ENCODE measurements around the gene GREB1L.

The GREB1L gene

GRCh38 chr18:21496277-21496835, 254.3 kb downstream of the GREB1L start:
- DNase-seq: no peak

GRCh38 chr18:21499997-21500396, 258.0 kb downstream of the GREB1L start:
- DNase-seq: no peak

- no peak for DNase-seq
These were observed 260.6 kb downstream of the GREB1L start for GRCh38 chr18:21502661-21503060.

GRCh38 chr18:21507913-21508701, 266.1 kb downstream of the GREB1L start:
- DNase-seq: no peak

DNA sequence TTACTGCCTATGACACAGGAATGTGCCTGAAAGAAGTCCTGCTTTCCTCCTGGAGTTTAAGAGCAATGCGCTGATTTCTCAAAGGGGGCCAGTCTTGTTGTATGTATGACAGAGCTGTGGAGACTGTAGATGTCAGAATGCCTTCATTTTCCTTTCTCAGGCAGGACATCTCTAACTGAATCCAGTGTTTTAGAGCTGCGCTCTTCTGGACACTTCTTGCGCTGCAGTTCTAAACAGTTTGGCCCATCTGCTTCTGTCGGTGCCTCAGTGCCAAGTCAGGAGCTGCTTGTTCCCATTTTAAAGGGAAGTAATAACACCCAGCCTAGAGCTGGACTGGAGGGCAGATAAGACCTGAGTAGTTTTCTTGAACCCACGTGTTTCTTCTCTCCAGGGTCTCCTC, 267.0 kb downstream of the GREB1L start:
- no peak for DNase-seq

DNA sequence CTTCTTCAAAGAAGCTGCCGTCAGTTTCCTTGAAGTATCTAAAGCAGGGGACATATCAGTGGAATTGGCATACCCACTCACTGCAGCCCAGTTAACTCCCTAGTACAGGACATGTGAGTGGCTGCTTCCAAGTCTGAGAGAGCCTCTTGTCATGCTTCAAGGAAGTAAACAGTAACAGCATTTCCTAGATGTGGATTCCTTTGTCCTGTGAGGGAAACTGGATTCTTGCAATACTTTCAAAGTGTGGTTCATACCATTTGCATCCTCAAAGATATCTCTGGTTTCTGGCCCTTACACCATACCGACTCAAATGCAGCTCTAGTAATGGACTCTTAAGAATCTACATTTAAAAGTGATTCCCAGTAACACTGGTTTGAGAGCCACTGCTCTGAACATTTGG, 271.3 kb downstream of the GREB1L start:
- no peak for DNase-seq

- DNase-seq: no peak
These were observed 271.7 kb downstream of the GREB1L start for GRCh38 chr18:21513741-21514140.

DNA sequence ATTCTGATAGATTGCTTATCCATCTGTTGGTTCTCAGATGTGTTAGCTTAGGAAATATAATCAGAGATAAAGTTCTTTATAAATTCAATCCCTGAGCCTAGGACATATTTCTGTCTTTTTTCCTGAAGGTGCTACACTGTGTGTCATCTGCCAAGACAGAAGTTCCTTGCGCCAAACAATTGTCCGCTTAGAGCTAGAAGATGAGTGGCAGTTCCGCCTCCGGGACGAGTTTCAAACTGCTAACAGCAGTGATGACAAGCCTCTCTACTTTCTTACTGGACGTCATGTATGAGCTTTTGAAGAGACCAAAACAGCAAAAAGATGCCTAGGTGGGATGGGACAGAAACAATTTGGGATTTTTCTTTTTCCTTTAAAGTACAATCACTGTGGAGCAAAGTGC, 280.5 kb downstream of the GREB1L start:
- no peak for DNase-seq

- no peak for DNase-seq
These were observed 283.9 kb downstream of the GREB1L start for GRCh38 chr18:21525916-21526315.

DNA sequence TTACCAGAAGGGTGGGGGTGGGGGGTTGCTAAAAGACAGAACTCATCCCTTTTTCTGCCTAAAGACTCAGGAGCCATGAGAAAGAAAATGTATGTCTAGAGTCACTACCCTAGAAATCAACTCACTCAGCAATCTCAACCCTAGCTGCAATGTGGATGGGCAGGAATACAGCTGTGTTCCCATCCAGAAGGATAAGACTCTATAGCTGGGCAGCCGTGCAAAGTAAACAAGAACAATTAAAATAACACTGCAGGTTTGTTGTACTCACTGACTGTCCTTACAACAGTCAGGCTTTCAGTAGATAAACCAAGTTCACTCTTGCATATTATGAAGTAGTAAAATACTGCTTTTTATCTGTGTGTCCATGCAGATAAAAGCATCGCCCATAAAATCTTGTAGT, 284.4 kb downstream of the GREB1L start:
- no peak for DNase-seq

DNA sequence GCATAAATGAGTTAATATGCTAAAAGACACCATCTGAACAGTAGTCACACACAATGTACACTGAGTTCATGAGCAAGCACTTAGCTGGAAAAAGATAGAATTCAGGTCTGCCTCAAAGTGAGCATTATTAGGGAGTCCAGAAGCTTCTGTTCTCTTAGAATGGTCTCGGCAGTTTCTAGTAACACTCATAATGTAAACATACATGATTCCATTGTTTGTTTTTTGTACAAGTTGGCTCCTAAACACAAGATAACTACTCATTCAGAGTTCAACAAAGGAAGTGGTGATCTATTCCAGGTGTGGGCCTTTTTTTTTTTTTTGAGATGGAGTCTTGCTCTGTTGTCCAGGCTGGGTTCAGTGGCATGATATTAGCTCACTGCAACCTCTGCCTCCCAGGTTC, 292.3 kb downstream of the GREB1L start:
- no peak for DNase-seq

GRCh38 chr18:21538230-21538629, 296.2 kb downstream of the GREB1L start:
- no peak for DNase-seq

GRCh38 chr18:21546423-21546822, 304.4 kb downstream of the GREB1L start:
- no peak for DNase-seq

DNA sequence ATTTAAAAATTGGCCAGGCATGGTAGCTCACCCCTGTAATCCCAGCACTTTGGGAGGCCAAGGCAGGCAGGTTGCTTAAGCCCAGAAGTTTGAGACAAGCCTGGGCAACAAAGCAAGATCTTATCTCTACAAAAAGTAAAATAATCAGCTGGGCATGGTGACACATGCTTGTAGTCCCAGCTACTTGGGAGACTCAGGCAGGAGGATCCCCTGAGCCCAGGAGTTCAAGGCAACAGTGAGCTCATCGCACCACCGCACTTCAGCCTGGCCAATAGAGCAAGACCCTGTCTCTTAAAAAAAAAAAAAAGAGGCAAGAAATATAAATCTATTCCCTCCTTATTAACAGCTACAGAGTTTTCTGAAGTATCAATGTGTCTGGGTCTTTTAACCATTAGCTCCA, 306.6 kb downstream of the GREB1L start:
- no peak for DNase-seq

GRCh38 chr18:21550510-21550970, 308.5 kb downstream of the GREB1L start:
- no peak for DNase-seq

DNA sequence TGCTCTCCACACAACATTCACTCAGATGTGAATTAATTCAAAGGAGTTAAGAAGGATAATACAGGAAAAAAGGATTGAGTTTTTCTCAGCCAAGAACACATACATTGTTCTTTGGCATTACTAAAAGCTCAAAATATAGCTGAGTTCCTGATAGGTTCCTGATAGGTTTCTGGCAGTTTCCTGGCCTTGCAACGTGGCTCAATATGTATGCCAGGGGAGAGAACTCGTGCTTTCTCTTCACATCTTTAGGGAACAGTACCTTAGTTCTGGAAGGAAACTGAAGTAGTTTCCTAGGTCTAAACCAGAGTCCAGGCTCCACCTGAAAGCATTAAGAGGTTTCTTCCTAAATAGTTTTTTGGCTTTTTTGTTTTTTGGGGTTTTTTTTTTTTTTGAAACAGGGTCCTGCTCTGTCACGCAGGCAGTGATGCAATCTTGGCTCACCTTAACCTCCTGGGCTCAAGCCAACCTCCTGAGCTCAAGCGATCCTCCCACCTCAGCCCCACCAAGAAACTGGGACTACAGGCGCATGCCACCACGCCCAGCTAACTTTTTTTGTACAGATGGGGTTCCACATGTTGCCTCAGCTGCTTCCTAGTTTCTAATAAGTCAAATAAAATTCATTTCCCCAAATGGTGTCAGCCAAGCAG, 315.7 kb downstream of the GREB1L start:
- no peak for DNase-seq

DNA sequence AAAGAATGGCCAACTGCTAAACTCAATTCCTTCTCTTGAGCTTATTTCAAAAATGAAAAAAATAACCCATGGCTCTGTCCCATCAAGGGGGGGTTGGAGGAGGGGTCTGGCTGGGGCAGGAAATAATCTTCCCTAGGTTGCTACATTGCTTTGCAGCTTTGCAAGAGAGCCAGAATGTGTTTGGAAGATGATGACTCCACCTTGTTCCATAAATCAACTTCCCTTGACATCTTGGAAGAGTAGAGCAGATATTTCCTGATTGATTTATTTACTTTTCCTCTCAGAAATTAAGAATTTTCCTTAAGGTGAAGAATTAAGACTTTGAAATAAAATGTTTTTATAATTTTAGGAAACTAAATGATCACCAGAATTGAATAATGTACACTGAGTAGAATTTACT, 317.2 kb downstream of the GREB1L start:
- no peak for DNase-seq

DNA sequence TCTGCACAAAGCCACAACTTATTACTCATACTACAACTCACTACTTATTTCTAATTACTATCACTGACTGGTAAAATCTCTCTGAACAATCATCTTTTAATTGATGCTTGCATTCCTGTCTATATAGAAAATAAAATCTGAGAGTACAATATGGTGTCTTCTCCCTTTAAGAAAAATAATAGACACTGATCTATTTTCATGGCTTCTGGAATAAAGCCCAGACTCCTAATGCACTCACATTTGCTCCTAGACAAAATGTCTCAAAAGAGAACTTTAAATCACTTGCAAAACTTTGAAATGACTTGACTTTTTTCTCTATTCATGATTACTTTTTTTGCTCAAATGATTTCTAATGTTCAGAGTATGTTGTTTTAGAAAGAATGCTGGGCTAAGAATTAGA, 329.7 kb downstream of the GREB1L start:
- no peak for DNase-seq

Measured in activated gamma-delta T cell (primary cell).